ENCODE results near the gene HCLS1.
"Not testable (repeated sequence)": the region's sequence is repeated elsewhere in the genome, so short reads cannot be mapped to it uniquely, and the experiment has no call there.

The HCLS1 gene, protein sequence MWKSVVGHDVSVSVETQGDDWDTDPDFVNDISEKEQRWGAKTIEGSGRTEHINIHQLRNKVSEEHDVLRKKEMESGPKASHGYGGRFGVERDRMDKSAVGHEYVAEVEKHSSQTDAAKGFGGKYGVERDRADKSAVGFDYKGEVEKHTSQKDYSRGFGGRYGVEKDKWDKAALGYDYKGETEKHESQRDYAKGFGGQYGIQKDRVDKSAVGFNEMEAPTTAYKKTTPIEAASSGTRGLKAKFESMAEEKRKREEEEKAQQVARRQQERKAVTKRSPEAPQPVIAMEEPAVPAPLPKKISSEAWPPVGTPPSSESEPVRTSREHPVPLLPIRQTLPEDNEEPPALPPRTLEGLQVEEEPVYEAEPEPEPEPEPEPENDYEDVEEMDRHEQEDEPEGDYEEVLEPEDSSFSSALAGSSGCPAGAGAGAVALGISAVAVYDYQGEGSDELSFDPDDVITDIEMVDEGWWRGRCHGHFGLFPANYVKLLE

DNA sequence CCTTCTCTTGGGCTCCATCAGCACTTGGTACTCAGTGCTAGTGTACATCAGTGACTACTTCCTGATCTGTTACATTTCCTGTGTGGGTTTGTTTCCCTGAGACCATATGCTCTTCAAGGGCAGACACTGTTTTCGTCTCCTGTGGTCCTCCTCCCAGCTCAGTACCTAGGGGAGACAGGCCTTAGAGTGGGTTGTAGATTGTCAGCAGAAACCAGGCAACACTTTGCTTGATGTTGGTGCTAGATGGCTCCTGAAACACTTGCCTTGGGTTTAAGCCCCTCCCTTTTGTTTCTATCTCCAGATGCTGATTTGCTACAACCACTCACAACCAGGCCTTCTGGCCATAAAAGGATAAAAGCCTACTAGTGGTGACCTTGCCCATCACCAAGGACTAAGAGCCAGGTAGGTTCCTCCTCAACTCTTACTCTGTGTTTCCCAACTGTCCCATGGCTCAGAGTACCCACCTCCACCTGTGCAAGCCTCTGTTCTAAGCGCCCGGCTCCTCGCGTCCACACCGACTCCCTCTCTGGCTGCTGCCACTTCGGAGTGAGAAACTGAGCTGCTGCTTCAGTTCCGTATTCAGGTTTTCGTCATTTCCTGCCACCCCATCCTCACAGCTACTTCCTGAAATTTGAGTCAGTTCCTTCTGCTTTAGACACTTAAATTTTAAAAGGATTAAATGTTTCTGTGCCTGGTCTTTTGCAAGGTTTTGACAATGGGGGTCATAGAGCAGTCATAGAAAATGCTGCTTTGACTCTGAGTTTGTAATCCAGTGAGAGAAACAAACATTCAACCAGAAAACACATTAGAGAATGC lies at the start of gene HCLS1:
TSS of gene HCLS1 (minus strand) at position 548 of the 816 bp plus-strand sequence. CDS start 2,556 bp downstream, outside the sequence.
- peak; percentile 57 to 70 for DNase-seq

DNA sequence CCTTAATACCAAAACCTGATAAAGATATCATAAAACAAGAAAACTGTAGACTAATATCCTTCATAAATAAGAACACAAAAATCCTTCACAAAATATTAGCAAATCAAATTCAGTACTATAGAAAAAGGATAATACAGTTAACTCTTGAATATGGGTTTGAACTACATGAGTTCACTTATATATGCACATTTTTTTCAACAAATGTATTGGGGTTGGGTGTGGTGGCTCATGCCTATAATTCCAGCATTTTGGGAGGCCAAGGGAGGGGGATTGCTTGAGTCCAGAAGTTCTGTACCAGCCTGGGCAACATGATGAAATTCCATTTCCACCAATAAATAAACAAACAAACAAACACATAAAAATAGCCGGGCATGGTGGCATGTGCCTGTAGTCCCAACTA lies 49.6 kb upstream of the HCLS1 start:
- no peak for DNase-seq

DNA sequence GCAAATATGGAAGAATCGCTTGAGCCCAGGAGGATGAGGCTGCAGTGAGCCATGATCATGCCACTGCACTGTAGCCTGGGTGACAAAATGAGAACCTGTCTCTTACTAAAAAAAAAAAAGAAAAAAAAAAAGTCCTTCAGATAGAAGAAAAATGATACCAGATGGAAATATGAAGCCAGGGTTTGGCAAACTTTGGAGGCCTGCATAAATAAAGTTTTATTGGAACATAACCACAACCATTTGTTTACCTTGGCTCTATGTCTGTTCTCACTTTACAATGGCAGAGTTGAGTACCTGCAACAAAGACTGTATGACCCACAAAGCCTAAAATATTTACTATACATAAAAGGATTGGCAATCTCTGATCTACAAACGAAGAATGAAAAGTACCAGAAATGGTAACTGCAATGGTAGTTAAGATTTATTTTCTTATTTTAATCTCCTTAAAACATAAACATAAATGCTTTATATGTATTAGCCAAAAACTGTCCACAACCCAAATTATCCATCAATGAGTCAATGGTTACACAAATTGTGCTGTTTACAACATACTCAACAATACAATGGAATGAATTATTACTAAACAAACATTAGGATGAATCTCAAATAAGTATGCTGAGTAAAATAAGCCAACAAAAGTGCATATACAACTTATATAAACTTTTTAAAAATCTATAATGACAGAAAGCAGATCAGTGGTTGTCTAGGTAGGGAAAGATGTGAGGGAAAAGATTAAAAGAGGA lies 47.0 kb upstream of the HCLS1 start:
- DNase-seq: no peak

GRCh38 chr3:121705541-121705940 lies 44.8 kb upstream of the HCLS1 start:
- DNase-seq: no peak

DNA sequence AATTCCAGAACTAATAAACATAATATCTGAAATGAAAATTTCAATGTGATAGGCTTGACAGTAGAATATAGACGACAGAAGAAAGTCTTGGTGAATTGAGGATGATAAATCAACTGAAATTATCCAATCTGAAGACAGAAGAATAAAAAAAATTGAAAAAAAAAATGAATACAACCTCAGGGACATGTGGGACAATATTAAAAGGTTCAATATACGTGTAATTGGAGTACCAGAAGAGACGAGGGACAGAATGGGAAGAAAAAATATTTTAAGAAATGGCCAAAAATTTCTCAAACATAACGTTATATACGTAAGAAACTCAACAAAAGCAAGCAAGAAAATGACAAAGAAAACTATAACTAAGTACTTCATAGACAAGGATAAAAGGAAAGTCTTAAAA lies 43.3 kb upstream of the HCLS1 start:
- DNase-seq: no peak

GRCh38 chr3:121698901-121699300 lies 38.2 kb upstream of the HCLS1 start:
- DNase-seq: no peak

DNA sequence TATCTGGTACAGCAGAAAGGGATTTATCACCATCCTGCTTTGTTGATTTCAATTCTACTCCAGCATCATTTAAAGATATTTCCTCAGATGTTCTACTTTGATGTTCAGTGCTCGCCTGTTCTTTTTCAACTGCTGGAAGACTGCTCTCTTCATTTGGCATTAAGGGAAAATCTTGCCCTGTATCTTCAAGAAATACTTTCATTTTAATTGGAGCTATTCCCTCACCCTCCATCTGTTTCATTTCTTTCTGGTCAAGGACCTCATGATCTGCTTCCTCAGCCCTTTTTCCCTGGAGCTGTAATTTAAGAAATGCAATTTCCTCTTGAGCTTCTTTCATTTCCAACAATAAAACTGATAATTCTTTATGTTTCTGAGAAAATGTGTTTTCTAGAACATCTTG lies 37.8 kb upstream of the HCLS1 start:
- DNase-seq: no peak

DNA sequence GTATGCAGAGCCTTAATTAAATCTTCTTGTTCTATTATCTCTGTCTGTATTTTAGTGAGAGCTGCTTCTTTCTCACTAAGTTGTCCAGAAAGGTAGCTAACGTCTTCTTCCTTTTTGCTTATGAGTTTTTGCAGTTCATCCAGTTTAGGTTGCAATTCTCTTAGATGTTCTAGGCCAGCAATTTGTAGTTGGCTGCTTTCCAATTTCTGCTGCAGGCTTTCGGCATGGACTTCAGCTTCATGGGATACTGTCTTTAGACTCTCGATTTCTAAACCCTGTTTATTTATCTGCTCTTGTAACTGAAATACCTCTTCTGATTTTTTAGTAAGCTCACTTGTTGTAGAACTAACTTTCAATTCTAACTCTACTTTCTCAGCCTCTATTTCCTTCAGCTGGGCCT lies 35.5 kb upstream of the HCLS1 start:
- DNase-seq: no peak

DNA sequence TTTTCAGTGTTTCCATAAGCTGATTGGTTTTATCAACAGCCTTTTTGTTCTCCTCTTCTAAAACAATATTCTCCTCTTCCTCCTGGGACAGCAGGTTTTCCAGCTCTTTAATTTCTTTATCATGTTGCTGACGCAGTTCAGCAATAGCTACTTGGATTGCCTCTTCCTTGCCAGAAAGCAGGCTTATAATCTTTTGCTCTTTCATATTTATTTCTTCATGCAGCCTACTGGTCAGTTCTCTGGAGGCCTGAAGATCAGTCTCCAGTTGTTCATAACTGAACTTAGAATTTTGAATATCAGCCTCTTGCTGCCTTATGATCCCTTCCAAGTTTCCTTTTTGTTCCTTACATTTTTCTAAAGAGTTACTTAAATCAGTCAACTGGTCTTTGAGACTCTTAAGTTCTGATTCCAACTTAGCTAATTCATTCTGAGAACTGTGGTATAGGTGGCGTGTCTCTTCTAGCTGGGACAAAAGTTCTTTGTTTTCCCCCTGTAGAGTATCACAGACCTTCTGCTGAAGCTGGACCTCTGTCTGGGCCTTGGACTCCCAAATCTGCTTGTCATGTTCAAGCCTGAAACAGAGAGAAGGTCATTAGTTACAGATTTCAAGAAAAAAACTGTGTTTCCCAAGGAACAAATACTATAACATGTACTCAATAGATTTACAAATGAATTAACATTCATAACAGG lies 31.5 kb upstream of the HCLS1 start:
- no peak for DNase-seq

- no peak for DNase-seq
Measured at GRCh38 chr3:121690777-121691405, 30.2 kb upstream of the HCLS1 start.

DNA sequence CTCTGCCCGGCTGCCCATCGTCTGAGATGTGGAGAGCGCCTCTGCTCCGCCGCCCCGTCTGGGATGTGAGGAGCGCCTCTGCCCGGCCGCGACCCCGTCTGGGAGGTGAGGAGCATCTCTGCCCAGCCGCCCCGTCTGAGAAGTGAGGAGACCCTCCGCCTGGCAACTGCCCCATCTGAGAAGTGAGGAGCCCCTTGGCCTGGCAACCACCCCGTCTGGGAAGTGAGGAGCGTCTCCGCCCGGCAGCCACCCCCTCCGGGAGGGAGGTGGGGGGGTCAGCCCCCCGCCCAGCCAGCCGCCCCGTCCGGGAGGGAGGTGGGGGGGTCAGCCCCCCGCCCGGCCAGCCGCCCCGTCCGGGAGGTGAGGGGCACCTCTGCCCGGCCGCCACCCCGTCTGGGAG lies 28.0 kb upstream of the HCLS1 start:
- not testable (repeated sequence) for DNase-seq

GRCh38 chr3:121681792-121682191 lies 21.1 kb upstream of the HCLS1 start:
- DNase-seq: no peak

DNA sequence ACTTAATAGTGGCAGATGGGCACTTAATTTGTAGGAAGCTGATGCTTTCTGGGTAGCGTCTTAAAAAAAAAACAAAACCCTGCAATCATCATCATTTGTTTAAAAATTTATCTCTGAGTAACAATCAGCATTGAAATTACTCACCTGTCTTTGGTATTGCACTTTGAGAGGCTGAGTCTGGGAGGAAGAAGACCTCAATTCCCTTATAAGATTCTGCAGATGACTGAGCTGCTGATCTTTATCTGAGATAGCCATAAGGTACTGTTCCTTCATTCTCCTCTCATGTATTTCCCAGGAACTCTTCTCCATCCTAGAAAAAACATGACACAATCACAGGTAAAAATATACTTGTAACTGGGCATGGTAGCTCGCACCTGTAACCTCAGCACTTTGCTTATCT lies 16.4 kb upstream of the HCLS1 start:
- DNase-seq: no peak

DNA sequence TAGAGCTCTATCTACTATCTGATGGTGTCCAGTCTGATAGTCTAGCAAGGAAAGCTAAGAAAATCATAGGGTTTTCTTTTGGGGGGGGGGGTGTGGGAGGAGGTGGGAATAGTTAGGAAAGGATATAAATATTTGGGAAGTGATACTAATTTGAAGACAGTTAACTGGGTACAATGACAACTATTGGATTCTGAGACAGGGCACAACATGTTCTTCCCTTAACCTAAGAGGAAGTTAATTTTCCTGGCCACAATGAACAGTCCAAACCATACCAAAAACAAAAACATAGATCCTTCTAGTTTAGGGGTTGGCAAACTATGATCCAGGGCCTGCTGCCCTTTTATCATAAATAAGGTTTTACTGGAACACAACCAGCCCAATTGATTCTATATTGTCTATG lies 10.0 kb upstream of the HCLS1 start:
- no peak for DNase-seq

- no peak for DNase-seq
Measured at GRCh38 chr3:121667333-121667732, 6.6 kb upstream of the HCLS1 start.

DNA sequence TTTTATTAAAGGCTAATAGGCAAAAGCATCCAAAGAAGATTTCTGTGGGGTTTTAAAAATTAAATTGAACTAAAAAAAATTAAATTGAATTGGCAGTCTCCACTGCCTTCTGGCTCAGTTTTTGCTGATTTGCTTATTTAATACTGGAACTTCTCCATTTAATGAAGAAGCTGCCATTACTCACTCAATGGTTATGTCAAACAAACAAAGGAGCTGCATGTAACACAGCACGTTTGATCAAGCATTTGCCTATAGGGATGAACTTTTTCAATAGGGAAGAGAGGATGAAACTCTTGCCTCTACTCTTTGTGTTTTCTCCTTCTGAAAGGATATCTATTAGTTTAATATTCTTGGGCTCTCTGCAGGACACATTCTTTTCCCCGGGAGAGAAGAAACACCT lies 4.8 kb upstream of the HCLS1 start:
- no peak for DNase-seq

DNA sequence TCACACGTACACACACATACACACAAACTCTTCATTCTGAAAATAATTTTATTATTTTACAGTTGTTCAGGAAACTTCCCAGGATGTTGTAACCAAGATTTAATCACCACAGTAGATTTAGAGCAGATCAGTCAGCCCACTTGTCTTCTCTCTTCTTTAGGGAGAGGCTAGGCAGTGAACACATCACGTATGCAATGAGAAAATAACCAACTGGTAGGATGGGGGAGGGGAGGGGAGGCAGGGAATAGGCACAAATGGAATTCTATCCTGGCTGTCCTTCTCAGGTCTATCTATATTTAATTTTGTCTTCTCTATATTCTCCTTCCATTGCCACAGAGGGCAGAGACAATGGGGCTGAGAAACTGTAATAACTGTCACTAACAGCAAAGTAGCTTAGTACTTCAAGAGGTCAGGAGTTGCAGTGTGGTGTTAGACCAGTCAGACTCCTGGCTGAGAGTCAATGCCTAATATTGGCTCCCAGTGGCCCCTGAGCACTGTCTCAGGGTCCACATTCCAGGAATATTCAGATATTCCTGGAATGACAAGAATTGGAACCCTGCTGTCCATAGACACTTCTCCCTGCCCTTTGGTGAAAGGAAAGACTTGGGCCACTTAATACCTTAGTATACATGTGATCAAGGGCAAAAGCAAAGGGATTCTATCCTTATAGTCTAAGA lies 2.6 kb upstream of the HCLS1 start:
- no peak for DNase-seq

GRCh38 chr3:121662742-121663141 lies 2.0 kb upstream of the HCLS1 start:
- DNase-seq: no peak

DNA sequence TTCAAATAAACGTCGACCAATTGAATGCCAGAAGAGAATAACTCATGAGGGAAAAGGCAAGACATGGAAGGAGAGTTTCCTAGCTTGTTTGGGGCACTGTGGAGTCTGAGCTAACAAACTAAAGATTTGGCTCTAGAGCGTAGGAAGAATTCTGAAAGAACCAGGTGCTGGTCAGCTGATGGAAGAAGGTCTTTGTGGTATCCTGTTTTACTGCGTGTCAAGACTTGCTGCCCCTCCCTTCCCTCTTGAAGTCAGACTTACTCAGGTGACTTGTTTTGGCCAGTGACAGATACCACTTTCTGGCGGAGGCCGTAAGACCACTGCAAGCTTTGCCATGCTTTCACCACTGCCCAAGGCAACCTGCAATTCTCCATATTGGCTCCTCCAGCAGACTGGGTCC lies 673 bp upstream of the HCLS1 start:
- no peak for DNase-seq

DNA sequence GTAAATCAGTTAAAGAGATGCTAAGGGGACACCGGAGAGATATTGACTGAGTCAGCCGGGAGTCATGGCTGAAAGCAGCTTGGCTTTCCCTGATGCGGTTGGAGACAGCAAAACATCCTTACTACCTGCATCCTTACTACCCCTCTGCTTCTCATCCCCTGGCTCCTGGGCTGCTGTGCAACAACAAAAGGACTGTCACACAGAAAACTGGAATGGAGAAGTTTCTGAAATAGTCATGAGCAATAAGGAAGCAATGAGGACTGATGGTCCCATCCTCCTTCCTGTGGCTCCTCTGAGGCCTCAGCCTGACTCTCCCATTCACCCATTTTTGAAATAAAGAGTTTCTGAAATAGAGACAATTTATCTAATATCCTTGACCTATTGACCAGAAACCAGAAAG lies 1.1 kb downstream of the HCLS1 start:
- DNase-seq: no peak

DNA sequence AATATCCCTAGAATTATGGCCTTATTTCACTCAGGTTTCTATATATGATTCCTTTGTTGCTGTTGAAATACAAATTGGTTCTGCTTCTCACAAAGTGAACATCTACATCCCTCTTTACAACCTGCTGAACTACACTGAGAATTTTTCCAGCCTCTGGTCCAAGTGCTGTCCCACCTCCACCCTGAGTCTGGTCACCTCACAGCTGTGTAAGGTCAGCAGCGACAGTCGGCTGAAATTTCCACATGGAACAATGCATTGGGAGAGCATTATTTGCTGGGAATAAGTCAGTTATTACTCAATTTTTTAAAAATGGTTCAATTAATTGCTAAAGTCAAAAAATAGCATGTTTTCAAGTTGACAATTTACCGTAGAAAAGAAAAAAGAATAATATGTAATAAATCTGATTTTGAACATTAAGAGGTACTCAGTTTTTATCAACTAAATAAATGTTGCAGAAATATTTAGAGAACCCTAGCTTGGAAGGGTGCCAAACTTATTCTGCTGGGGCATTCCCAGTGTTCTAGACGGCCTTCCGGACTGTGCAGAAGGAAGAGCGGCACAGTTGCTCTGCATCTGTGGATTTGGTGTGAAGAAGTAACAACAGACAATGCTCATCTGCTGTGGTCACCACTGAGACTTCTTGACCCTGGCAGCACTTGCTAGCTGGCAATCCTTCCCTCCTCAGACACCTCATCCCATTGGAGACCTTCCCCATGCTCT lies 1.8 kb downstream of the HCLS1 start:
- no peak for DNase-seq

Measured in stimulated activated CD4-positive, alpha-beta T cell treated with anti-CD3 and anti-CD28 coated beads, Interleukin-4, amount 100 ng/mL, for 4 hours (primary cell).